ENCODE measurements around the gene KDM4C.
A peak's percentile ranks its signal among the peaks of the same experiment; 100 is the strongest.

Gene KDM4C

DNA sequence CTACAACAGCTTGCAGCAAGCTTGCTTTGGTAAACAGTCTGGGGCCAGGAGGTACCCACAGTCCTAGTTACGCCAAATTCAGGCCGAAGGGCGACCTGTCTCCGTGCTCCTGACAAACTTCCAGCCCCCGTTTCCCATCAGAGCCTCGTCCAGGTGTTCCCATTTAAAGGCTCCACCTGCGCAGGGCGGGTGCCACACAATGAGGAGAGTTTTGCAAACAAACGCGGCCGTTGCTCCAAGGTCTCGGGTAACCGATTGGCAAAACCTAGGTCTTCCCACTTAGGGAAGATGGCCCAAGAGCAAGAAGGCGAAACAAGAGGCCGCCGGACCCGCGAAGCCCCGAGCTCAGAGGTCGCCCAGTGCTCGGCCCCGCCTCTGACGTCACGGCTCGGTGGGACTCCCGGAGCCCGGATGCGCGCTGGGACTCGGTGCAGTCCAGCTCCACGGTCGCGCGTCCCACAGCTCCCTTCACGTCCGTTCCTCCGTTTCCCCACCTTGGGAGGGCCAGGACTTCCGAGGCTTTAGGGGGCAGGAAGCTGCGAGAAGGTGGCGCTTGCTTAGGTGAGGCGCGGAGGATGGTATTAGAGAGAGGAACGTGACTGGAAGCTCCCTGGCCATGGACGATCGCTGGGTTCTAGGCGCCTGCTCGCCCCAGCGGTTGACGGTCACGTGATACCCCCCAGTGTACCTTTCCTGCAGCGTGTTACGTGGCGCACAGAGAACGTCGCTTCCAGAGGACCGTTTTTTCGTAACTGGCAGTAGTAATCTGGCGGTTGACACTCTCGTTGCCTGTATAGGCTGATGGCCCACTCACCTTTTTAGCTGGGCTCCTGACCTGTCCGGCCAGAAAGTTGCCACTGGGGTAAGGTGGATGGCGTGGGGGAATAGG lies 41.8 kb upstream of the KDM4C start:
- DNase-seq (ENCODE audit: low read depth), result peak; percentile 23
- no peak for TF ChIP-seq CTCF (conservative IDR thresholded peaks at IDR 0.05; ENCODE audit: control insufficient read depth, insufficient read depth, low read depth, low read length)
- peak overlapping the region; percentile 44 for H3K4me3 ChIP-seq (ENCODE audit: control insufficient read depth, low read depth, low read length)

- H3K4me3 ChIP-seq (ENCODE audit: control insufficient read depth, low read depth, low read length), result no peak overlapping the region
- TF ChIP-seq CTCF (conservative IDR thresholded peaks at IDR 0.05; ENCODE audit: control insufficient read depth, insufficient read depth, low read depth, low read length), result no peak
- DNase-seq (ENCODE audit: low read depth), result no peak
These were observed 41.0 kb upstream of the KDM4C start for GRCh38 chr9:6716766-6717165.

GRCh38 chr9:6723881-6724420 lies 33.8 kb upstream of the KDM4C start:
- no peak for DNase-seq (ENCODE audit: low read depth)
- no peak for TF ChIP-seq CTCF (conservative IDR thresholded peaks at IDR 0.05; ENCODE audit: control insufficient read depth, insufficient read depth, low read depth, low read length)
- H3K4me3 ChIP-seq (ENCODE audit: control insufficient read depth, low read depth, low read length), result no peak overlapping the region

DNA sequence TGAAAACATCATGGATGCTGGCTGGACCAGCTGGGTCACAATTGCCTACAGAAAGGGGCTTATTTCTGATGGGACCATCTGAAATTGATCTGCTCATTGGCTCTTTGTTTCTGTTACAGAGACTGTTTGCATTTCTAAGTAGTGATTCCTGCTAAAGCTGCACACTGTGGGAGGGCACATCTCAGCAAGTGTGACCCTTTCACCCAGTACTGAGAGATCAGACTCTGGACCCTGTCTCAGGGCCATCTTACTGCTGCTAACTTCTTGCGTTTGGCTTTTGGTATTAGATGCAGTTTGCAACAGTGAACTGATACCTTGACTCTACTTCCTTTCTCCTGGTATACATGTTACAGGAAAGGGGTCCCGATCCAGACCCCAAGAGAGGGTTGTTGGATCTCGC lies 24.5 kb upstream of the KDM4C start:
- no peak overlapping the region for H3K4me3 ChIP-seq (ENCODE audit: control insufficient read depth, low read depth, low read length)
- DNase-seq (ENCODE audit: low read depth), result no peak
- TF ChIP-seq CTCF (conservative IDR thresholded peaks at IDR 0.05; ENCODE audit: control insufficient read depth, insufficient read depth, low read depth, low read length), result no peak

DNA sequence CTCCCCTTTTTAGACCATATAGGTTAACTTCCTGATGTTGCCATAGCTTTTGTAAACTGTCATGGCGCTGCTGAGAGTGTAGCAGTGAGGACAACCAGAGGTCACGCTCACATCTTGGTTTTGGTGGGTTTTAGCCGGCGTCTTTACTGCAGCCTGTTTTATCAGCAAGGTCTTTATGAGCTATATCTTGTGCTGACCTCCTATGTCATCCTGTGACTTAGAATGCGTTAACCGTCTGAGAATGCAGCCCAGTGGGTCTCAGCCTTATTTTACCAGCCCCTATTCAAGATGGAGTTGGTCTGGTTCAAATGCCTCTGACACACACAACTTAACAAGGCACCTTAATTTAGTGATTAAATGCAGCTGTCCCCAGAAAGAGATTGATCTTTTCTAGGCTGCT lies 23.9 kb upstream of the KDM4C start:
- no peak for TF ChIP-seq CTCF (conservative IDR thresholded peaks at IDR 0.05; ENCODE audit: control insufficient read depth, insufficient read depth, low read depth, low read length)
- DNase-seq (ENCODE audit: low read depth), result no peak
- H3K4me3 ChIP-seq (ENCODE audit: control insufficient read depth, low read depth, low read length), result no peak overlapping the region

GRCh38 chr9:6735422-6735821 lies 22.4 kb upstream of the KDM4C start:
- TF ChIP-seq CTCF (conservative IDR thresholded peaks at IDR 0.05; ENCODE audit: control insufficient read depth, insufficient read depth, low read depth, low read length), result no peak
- no peak for DNase-seq (ENCODE audit: low read depth)
- no peak overlapping the region for H3K4me3 ChIP-seq (ENCODE audit: control insufficient read depth, low read depth, low read length)

All from fibroblast of mammary gland (primary cell).